Endometrium (tissue), 2 donors: ENCODE data around the gene FGR.
"Not testable (repeated sequence)": the region's sequence is repeated elsewhere in the genome, so short reads cannot be mapped to it uniquely, and the experiment has no call there.

Experiments used
- FAIRE-seq: peaks from 2 replicates; lab custom pipeline; 2012; peaks lifted over from hg19 to GRCh38; lab: Jason Lieb, UNC
- donor health status: control.
- donor health status: control.

The FGR gene

DNA sequence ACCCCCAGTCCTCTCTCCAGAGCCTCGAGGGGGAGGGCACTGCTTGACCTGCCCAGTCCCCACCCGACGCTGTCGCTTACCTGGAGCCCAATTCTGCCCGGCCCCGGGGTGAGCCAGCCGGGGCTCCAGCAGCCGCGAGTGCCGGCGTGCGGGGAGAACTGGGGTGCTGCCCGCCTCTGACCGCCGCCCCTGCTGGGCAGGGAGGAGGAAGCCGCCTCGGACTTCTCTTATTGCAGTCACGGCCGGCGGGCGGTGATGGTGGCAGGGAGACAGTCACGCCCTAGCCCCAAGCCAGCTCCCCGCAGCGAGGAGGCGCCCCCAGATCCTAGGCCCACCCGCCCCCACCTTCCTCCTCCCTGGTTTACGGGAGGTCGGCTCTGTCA is at the start of gene FGR:
Gene FGR (minus strand): TSS at position 201 of the 383 bp plus-strand sequence. CDS start 11,269 bp downstream, outside the sequence.
- FAIRE-seq, result no peak

DNA sequence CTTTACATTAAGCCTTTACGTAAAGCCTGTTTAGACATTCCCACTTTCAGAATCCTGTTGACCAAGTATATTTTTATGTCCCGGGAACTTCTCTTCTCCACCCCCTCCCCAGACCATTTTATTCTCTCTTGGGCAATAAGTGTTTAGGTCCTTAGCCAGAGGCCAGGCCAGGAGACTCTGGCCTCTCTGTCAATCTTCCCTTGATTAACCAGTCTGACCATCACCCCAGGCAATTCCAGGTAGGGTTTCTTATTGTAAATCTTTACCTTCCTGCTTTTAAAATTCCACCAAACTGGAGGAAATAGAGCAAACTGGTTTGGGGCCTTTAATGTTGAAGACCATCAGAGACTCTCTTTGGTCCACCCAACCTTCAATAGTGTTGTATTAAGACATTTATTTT is 49.2 kb upstream of the FGR start:
- FAIRE-seq, result no peak

DNA sequence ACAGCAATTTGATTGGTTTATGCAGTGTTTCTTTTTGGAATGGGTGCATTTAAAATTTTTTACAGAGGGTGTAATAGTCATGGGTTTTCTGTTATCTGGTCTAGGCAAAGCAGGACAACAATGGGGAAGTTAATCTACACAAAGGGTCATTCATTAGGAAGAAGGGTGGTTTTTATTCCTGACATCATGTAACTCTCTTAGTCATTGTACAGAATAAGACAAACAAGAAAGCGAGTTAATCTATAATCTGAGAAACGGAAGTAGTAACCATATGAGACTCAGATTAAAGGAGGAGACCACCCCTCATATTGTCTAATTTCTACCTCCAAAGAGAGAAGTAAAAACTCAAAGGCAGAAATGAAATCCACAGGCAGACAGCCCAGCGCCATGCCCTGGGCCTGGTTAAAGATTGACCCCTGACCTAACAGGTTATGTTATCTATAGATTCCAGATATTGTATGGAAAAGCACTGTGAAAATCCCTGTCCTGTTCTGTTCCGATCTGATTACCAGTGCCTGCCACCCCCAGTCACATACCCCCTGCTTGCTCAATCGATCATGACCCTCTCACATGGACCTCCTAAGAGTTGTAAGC is 47.5 kb upstream of the FGR start:
- no peak for FAIRE-seq

- not testable (repeated sequence) for FAIRE-seq
Observed at GRCh38 chr1:27681580-27681979, 46.6 kb upstream of the FGR start.

GRCh38 chr1:27680225-27680791 is 45.3 kb upstream of the FGR start:
- not testable (repeated sequence) for FAIRE-seq

GRCh38 chr1:27678747-27679146 is 43.8 kb upstream of the FGR start:
- FAIRE-seq, result no peak

DNA sequence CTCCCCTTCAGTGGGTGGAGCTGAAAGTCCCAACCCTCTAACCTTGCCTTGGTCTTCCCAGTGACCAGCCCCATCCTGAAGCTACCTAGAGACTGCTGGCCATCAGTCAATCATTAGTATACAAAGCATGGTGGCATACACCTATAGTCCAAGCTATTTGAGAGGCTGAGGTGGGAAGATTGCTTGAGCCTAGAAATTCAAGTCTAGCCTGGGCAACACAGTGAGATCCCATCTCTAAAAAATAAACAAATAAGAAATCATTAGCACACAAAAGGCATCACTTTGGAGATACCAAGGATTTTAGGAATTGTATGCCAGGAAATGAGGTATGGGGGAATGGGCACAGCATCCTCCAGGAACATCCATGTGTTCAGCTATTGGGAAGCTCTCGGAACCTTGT is 41.4 kb upstream of the FGR start:
- no peak for FAIRE-seq

DNA sequence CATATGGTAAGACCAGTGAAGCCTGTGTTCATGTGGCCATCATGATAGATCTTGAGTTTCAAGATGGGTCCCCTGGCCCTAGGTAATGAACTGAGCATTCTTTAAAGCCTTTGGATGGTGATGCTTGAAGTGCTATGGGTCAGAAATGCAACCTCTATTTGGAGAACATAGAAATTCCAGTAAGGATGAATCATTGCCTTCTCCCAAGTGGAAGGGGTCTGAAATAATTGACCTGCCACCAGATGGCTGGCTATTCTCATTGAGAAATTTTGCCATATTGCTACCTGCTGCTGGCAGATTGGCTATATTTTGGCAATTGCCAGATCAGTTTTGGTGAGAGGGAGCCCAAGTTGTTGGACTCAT is 37.7 kb upstream of the FGR start:
- FAIRE-seq, result no peak

DNA sequence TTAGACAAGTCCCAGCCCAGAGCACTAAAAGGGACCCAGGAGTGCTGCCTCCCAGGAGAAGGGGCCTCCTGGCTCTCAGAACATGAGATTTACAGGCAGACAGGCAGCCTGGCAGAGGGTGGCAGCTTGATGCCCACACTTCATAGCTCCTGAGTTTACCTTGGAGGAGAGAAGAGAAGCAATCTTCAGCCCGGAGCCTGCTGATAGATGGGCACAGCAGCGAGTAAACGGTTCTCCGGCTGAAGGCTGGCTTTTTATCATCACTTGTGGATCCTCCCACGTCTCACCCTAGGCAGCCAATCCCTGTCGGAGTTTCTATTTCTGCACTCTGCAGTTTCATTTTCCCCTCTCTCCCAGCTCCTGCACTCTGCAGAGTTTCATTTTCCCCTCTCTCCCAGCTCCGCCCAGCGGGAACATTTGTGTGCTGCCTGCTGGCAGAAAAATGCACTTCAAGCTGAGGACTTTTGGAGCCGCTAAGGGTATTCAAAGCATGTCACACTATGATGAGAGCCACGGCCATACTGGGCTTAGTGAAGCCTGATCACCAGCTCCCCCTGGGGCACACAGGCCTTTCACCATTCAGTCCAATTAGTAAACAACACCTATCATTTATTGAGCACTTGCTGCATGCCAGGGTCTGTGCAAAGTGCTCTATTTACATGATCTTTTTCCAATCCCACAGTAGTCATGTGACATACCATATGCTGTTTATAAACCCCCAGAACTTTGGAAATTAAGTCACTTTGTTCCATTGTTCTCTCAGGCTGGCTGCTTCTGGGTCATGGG is 37.2 kb upstream of the FGR start, which contains the start of gene IFI6:
Gene IFI6 (minus strand): TSS at position 229 of the 786 bp plus-strand sequence. CDS start 2,878 bp downstream, outside the sequence.
- FAIRE-seq, result peak; percentile 96

GRCh38 chr1:27669876-27670275 is 34.9 kb upstream of the FGR start:
- no peak for FAIRE-seq

DNA sequence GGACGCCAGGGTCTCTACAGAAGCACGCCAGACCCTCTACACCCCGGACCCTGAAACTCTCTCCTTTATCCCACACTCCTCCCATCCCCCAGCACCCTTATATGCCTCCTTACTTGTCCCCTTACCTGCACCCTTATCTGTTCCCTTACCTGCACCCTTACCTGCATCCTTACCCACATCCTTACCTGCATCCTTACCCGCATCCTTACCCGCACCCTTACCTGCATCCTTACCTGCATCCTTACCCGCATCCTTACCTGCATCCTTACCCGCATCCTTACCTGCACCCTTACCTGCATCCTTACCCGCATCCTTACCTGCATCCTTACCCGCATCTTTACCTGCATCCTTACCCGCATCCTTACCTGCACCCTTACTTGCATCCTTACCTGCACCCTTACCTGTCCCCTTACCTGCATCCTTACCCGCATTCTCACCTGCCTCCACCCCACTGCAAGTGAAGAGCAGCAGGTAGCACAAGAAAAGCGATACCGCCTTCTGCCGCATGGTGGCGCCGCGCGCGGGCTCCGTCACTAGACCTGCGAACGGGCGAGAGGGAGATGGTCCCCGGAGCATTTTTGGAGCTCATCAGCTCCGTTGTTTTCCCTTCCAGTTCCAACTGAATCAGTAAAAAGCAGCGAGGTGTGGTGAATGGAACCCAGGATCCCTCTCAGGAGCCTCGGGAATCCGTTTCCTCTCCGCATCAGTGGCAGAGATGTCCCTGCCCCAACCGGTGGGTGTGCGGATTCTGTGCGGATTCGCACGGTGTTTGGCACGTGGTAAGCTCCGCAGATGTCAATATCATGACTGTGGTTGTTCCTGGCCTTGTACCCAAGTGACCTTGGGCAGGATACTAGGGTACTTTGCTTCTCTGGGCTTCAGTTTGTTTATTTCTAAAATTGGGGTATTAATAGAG is 34.1 kb upstream of the FGR start:
- no peak for FAIRE-seq

- FAIRE-seq, result no peak
Observed at GRCh38 chr1:27668121-27668807, 33.3 kb upstream of the FGR start.

DNA sequence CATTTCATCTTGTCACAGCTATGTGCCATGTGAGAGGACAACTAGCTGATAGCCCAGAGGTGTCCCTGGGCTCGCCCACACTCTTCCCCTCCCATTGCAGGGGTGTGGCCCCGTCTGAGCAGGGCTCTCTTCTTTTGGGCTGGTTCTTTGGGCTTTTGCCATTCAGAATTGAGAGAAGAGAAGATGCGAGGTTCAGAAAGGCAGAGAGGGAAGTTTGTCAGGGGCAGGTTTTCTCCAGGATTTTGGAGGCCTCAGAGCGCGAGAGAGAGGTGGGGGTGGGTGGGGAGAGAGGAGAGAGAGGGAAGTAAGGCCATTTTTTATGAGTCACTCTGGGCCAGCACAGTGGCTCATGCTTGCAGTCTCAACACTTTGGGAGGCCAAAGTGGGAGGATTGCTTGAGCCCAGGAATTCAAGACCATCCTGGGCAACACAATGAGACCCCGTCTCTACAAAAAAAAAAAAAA is 31.8 kb upstream of the FGR start:
- FAIRE-seq, result no peak

DNA sequence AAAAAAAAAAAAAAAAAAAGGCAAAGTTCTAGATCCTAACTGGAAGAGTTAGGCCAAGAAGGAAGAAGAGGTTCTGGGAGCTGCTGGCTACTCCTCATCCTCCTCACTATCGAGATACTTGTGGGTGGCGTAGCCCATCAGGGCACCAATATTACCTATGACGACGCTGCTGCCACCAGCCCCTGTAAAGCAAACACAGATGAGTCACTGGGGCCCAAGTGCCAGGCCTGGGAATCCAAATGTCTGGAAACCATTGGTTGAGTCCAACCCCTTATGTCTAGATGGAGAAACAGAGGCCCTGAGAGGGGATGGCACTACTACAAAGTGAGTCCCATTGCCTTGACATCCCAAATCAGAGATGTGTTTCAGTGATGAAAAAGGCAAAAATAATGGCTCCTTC is 31.3 kb upstream of the FGR start:
- FAIRE-seq, result no peak

DNA sequence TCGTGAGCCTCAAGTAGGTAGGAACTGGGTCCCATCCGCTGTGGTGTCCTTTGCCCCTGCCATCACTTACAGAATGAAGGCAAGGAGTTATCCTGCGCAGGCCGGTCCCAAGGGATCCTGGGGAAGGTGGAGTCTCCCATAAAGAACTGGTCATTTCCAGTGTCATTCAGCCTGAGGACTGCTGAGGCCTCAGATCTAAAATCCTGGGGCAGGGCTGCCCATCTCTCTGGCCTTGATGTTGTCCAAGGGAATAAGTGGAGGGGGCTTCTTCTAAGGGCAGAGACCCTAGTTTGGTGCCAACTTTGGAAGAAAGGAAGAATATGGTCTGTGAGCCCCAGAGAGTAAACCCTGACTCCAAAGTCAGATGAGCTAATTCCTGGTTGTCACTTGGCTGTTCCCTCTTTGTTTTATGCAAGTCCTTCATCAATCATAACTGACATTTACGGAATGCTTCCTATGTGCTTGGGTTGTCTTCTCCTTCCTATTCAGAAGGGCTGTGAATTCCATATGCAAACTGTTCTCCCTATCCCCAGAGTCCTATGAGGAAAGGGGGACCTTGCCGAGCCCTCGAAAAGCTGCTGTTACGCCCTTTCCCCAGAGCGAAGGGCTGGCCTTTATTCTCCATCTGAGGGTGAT is 30.1 kb upstream of the FGR start:
- FAIRE-seq, result no peak

DNA sequence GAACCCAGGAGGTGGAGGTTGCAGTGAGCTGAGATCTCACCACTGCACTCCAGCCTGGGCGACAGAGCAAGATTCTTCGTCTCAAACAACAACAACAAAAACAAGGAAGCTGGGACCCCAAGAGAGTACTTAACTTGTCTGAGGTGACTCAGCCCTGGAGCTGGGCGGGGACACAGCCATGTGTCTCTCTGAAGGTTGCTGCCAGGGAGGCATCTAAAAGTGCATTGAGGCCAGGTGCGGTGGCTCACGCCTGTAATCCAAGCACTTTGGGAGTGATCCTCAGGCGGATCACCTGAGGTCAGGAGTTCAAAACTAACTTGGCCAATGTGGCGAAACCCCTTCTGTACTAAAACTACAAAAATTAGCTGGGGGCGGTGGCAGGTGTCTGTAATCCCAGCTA is 29.3 kb upstream of the FGR start:
- FAIRE-seq, result no peak

- no peak for FAIRE-seq
Observed at GRCh38 chr1:27662707-27663393, 27.9 kb upstream of the FGR start.

- FAIRE-seq, result no peak
Observed at GRCh38 chr1:27662261-27662660, 27.3 kb upstream of the FGR start.

- FAIRE-seq, result no peak
Observed at GRCh38 chr1:27661412-27662075, 26.6 kb upstream of the FGR start.

- no peak for FAIRE-seq
Observed at GRCh38 chr1:27660300-27660835, 25.4 kb upstream of the FGR start.
